HUES48 (cell line): Measurements from ENCODE around the gene GCC1.
"Not testable (repeated sequence)": the region's sequence is repeated elsewhere in the genome, so short reads cannot be mapped to it uniquely, and the experiment has no call there.

Experiments
- H3K27ac ChIP-seq: one replicate; pipeline ENCODE4 v1.7.0; 2013; ENCODE audit warnings: low read depth, low read length, inconsistent platforms
- H3K27me3 ChIP-seq: 2 replicates; pipeline ENCODE4 v1.6.1; 2013; ENCODE audit warnings: mild to moderate bottlenecking, low read length; ENCODE audit not compliant: control insufficient read depth, insufficient read depth
- H3K36me3 ChIP-seq: 2 replicates; pipeline ENCODE4 v1.6.1; 2013; ENCODE audit warnings: low read length; ENCODE audit not compliant: control insufficient read depth, insufficient read depth
- H3K4me1 ChIP-seq: 2 replicates; pipeline ENCODE4 v1.6.1; 2013; ENCODE audit warnings: mild to moderate bottlenecking, low read length; ENCODE audit not compliant: control insufficient read depth, insufficient read depth
- H3K4me3 ChIP-seq: 2 replicates; pipeline ENCODE4 v1.5.1; 2013; ENCODE audit warnings: mild to moderate bottlenecking, low read depth, low read length
- H3K9ac ChIP-seq: 2 replicates; pipeline ENCODE4 v1.6.1; 2013; ENCODE audit warnings: mild to moderate bottlenecking, low read depth, low read length, moderate library complexity
- H3K9me3 ChIP-seq: 2 replicates; pipeline ENCODE4 v1.6.1; 2013; ENCODE audit warnings: low read length; ENCODE audit not compliant: control insufficient read depth, insufficient read depth

The GCC1 gene

DNA sequence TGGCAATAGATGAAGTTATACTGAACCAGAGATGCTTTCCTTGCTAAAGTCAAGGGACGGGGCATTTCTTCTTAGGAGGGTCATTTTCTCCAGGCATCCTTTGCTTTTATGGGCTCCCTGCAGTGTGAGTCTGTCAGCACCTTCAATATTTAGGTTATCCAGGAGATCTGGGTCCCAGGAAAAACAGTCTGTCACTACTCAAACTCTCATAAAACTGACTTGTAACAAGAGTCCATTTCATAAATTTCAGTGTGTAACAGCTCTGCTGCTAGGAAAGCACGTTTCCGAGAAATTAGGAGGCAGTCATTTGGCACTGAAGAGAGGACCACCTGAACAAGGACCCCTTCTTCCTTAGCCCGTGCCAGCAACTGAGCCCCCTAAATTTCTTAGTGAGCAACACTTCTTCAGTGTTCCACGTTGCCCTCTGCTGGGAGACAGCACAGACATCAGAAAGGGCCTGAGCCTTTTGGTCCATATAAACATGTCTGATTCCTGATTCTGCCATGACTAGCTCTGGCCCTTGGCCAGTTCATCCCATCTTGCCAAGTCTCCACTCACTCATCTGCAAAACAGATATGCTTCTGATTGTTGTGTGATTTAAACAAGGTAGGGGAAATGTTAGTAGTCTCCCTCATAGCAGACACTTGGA, 7.2 kb downstream of the GCC1 start:
- no peaks in the 10 kb centered on the region for H3K4me1 ChIP-seq
- H3K27me3 ChIP-seq: no peaks in the 10 kb centered on the region
- H3K27ac ChIP-seq: no peak overlapping the region
- no peaks in the 10 kb centered on the region for H3K9me3 ChIP-seq
- H3K36me3 ChIP-seq: peaks cover 30% of the 10 kb centered on the region
- H3K9ac ChIP-seq: no peak overlapping the region
- H3K4me3 ChIP-seq: no peak overlapping the region

DNA sequence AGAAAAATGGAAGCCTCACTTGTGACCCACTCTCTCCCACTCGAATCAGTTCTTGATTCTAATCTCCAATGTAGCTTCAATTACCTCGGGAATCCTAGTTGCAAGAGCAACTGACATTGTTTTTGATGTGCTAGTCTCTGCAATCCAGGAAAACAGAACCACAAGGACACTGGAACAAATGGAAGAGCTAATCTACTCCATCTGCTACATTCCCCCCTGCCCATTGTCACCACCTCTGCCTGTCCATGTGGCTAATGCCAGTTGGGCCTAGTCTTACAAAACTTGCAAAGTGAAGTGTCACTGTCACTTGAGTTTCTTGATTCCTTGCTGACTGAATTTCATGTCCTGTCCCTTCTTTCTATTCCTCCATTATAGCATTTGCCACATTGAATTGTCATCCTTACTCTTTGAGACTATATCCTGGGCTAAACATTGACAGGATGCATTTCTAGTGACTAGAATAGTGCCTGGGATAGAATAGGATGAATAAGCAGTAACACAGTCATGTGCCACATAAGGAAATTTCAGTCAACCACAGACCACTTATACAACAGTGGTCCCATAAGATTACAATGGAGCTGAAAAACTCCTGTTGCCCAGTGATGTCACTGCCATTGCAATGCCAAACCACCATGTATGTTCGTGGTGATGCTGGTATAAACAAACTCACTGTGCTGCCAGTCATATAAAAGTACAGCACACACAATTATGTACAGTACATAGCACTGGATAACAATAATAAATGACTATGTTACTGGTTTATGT, 13.5 kb downstream of the GCC1 start:
- Histone ChIP-seq H3K9me3 (no peaks in the 10 kb centered on the region), H3K36me3 (no peaks in the 10 kb centered on the region), H3K9ac (no peak overlapping the region), H3K4me1 (no peaks in the 10 kb centered on the region), H3K4me3 (no peak overlapping the region), H3K27ac (no peak overlapping the region), H3K27me3 (no peaks in the 10 kb centered on the region)

DNA sequence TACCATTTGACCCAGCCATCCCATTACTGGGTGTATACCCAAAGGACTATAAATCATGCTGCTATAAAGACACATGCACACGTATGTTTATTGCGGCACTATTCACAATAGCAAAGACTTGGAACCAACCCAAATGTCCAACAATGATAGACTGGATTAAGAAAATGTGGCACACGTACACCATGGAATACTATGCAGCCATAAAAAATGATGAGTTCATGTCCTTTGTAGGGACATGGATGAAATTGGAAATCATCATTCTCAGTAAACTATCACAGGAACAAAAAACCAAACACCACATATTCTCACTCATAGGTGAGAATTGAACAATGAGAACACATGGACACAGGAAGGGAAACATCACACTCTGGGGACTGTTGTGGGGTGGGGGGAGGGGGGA, 17.4 kb downstream of the GCC1 start:
- H3K4me3 ChIP-seq, H3K27me3 ChIP-seq, H3K4me1 ChIP-seq, H3K36me3 ChIP-seq, H3K9ac ChIP-seq, H3K9me3 ChIP-seq, H3K27ac ChIP-seq: not testable (repeated sequence)

DNA sequence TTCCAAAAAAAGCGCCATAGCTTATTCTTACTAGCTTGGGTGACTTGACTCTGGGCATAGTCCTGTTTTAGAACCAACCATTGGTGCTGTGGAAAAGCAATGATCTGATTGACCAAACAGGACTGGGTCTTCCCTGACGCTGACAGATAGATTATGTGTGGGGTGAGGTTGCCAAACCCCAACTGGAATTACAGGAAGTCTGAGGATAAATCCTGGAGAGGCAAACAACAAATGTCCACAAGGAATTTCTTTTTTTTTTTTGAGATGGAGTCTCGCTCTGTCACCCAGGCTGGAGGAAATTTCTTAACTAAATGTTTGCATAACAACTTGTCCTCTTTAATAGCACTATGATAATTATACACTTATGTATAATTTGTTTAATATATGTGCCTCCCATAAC, 19.2 kb downstream of the GCC1 start:
- H3K27me3 ChIP-seq: no peaks in the 10 kb centered on the region
- no peaks in the 10 kb centered on the region for H3K9me3 ChIP-seq
- H3K36me3 ChIP-seq: no peaks in the 10 kb centered on the region
- H3K4me3 ChIP-seq: no peak overlapping the region
- no peak overlapping the region for H3K9ac ChIP-seq
- no peaks in the 10 kb centered on the region for H3K4me1 ChIP-seq
- no peak overlapping the region for H3K27ac ChIP-seq

DNA sequence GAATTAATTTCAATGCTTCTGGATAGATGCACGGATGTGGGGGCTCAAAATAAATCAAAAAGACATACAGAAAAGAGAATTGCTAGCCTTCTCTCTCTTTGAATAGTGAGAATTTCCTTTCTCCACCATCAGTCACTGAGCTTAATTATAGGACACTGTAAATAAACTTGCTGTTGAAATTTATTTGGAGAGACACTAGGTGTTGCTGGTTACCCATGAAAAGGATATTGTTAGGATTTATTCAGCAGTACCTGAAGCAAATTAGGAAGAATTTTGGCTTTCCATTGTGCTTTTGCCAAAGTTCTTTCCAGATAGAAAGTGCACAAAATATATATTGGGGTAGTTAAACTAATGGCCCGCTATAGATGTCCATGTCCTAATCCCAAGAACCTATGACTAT, 27.6 kb downstream of the GCC1 start:
- H3K27ac ChIP-seq: no peak overlapping the region
- H3K27me3 ChIP-seq: no peaks in the 10 kb centered on the region
- H3K4me1 ChIP-seq: no peaks in the 10 kb centered on the region
- no peak overlapping the region for H3K4me3 ChIP-seq
- H3K36me3 ChIP-seq: no peaks in the 10 kb centered on the region
- H3K9ac ChIP-seq: no peak overlapping the region
- H3K9me3 ChIP-seq: no peaks in the 10 kb centered on the region

DNA sequence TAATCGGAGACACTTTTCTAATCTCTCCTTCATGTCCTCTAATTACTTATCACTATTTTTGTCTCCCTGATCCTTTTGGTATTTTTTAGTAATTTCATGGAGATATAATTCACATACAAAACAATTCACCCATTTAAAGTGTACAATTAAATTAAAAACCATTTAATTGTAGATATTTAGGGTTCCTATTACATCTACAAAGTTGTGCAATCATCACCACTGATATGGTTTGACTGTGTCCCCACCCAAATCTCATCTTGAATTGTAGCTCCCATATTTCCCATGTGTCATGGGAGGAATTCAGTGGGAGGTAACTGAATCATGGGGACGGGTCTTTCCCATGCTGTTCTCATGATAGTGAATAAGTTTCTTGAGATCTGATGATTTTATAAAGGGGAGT, 29.0 kb downstream of the GCC1 start:
- H3K4me1 ChIP-seq: no peaks in the 10 kb centered on the region
- H3K36me3 ChIP-seq: no peaks in the 10 kb centered on the region
- H3K27ac ChIP-seq: no peak overlapping the region
- H3K9me3 ChIP-seq: no peaks in the 10 kb centered on the region
- H3K4me3 ChIP-seq: no peak overlapping the region
- H3K9ac ChIP-seq: no peak overlapping the region
- H3K27me3 ChIP-seq: no peaks in the 10 kb centered on the region

DNA sequence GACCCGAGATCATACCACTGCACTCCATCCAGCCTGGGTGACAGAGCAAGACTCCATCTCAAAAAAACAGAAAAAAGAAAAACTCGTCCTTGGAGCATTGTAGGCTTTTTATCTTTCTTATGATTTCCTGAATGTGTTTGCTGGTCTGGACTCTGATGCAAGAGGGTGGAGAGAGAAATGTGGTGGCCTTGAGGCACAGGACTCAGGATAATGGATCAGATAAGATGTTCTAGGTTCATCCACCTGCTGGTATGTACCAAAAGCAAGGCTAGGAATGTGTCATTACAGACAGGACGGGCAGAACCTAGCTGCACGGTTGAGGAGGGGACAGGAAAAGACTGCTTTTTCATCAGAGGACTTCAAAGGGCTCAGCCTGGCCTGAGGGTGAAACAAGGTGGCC, 33.5 kb downstream of the GCC1 start:
- Histone ChIP-seq H3K27me3 (no peaks in the 10 kb centered on the region), H3K4me1 (no peaks in the 10 kb centered on the region), H3K27ac (no peak overlapping the region), H3K9ac (no peak overlapping the region), H3K36me3 (no peaks in the 10 kb centered on the region), H3K4me3 (no peak overlapping the region), H3K9me3 (peaks cover 7% of the 10 kb centered on the region; the same call in 1 of the 2 replicates)

DNA sequence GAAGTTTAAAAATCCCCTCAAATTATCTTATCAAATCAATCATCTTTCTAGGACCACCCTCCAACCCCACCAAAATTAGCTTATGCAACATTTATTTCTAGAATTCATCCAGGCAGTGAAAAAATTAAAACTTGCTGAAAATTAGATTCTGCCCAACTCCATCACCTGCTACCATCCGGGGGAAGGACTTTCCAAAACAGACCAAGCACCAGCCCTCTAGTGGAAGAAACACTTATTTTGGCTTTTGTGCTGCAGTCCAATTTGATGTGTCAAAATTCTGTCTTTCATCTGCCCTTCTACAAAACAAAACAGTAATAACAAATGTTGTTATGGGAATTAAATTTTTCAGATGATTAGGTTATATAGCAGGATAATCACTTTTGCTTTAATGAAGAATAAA, 35.1 kb downstream of the GCC1 start:
- no peaks in the 10 kb centered on the region for H3K4me1 ChIP-seq
- H3K36me3 ChIP-seq: no peaks in the 10 kb centered on the region
- H3K27ac ChIP-seq: no peak overlapping the region
- H3K4me3 ChIP-seq: no peak overlapping the region
- no peak overlapping the region for H3K9ac ChIP-seq
- peaks cover 15% of the 10 kb centered on the region for H3K9me3 ChIP-seq
- no peaks in the 10 kb centered on the region for H3K27me3 ChIP-seq

DNA sequence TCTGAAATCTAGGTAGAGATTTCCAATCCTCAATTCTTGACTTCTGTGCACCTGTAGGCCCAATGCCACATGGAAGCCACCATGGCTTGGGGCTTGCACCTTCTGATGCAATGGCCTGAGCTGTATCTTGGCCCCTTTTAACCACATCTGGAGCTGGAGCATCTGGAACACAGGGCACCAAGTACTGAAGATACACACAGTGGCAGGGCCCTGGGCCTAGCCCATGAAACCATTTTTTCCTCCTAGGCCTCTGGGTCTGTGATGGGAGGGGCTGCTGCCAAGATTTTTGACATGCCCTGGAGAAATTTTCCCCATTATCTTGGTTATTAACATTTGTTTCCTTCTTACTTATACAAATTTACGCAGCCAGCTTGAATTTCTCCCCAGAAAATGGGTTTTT, 39.1 kb downstream of the GCC1 start:
- Histone ChIP-seq H3K27ac (no peak overlapping the region), H3K4me1 (no peaks in the 10 kb centered on the region), H3K27me3 (no peaks in the 10 kb centered on the region), H3K9ac (no peak overlapping the region), H3K9me3 (peaks cover 15% of the 10 kb centered on the region), H3K36me3 (no peaks in the 10 kb centered on the region), H3K4me3 (no peak overlapping the region)

DNA sequence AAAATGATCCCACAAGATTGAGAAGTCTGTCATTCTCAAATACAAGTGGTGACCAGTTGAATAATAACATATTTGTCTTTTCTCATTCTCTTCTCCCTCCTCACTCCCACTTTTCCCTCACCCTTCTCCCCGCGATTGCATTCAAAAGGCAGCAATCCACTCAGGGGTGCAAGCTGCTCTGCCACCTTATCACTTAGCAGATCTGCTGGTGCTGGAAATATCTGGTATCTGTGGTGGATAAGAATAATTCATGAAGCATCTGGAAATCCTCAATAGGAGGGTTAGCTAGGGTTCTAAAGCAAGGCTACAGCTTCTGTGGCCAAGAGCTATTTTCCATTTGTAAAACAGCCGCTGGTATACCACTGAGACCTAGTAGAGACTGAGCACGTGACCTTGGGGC, 43.8 kb downstream of the GCC1 start:
- peaks cover 30% of the 10 kb centered on the region for H3K27me3 ChIP-seq
- no peak overlapping the region for H3K4me3 ChIP-seq
- H3K9me3 ChIP-seq: peaks cover 6% of the 10 kb centered on the region
- peaks cover 7% of the 10 kb centered on the region; the same call in 1 of the 2 replicates for H3K4me1 ChIP-seq
- H3K27ac ChIP-seq: no peak overlapping the region
- no peaks in the 10 kb centered on the region for H3K36me3 ChIP-seq
- H3K9ac ChIP-seq: no peak overlapping the region

DNA sequence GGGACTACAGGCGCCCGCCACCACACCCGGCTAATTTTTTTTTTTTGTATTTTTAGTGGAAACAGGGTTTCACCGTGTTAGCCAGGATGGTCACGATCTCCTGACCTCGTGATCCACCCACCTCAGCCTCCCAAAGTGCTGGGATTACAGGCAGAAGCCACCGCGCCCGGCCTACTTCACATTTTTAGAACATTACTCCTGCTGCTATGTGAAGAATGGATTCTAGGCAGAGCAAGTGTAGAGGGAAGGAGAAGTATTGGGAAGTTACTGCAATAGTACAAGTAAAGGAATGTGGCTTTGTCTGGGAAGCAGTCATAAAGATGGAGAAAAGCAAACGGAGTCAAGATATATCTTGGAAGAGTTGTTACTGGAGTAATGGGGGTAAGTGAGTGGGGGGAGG, 44.9 kb downstream of the GCC1 start:
- peaks cover 15% of the 10 kb centered on the region for H3K4me1 ChIP-seq
- H3K36me3 ChIP-seq, H3K27ac ChIP-seq, H3K4me3 ChIP-seq, H3K9me3 ChIP-seq, H3K9ac ChIP-seq: not testable (repeated sequence)
- peaks cover 41% of the 10 kb centered on the region for H3K27me3 ChIP-seq
